IPS-18a (cell line): ENCODE data around the gene ATRN.

Source experiments
- H3K27ac ChIP-seq: one replicate; pipeline ENCODE4 v1.5.1; 2013; ENCODE audit warnings: low read length
- H3K27me3 ChIP-seq: one replicate; pipeline ENCODE4 v1.6.1; 2013; ENCODE audit warnings: mild to moderate bottlenecking, low read length; ENCODE audit not compliant: control insufficient read depth, insufficient read depth
- H3K36me3 ChIP-seq: one replicate; pipeline ENCODE4 v1.6.1; 2013; ENCODE audit warnings: low read depth, low read length; ENCODE audit not compliant: control insufficient read depth
- H3K4me1 ChIP-seq: one replicate; pipeline ENCODE4 v1.6.1; 2013; ENCODE audit warnings: low read depth, low read length; ENCODE audit not compliant: control insufficient read depth
- H3K4me3 ChIP-seq: one replicate; pipeline ENCODE4 v1.5.1; 2013; ENCODE audit warnings: low read length
- H3K9ac ChIP-seq: one replicate; pipeline ENCODE4 v1.6.1; 2013; ENCODE audit warnings: mild to moderate bottlenecking, low read length, moderate library complexity
- H3K9me3 ChIP-seq: one replicate; pipeline ENCODE4 v1.6.1; 2013; ENCODE audit warnings: low read depth, low read length; ENCODE audit not compliant: control insufficient read depth

The ATRN gene

DNA sequence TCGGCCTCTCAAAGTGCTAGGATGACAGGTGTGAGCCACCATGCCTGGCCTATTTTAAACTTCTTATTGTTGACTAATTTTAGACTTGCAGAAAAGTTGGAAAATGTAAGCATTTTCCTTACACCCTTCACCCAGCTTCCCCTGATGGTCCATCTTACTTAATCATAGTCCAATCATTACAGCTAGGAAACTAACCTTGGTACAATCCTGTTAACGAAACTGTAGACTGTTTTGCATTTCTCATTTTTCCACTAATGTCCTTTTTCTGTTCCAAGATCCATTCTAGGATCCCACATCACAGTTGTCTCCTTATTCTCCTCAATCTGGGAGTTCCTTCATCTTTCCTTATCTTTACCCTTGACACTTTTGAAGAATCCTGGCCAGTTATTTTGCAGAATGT, 193.0 kb downstream of the ATRN start:
- Histone ChIP-seq H3K4me3 (no peak overlapping the region), H3K9ac (no peak overlapping the region), H3K36me3 (no peaks in the 10 kb centered on the region), H3K27ac (no peak overlapping the region), H3K9me3 (no peaks in the 10 kb centered on the region), H3K4me1 (no peaks in the 10 kb centered on the region), H3K27me3 (no peaks in the 10 kb centered on the region)

DNA sequence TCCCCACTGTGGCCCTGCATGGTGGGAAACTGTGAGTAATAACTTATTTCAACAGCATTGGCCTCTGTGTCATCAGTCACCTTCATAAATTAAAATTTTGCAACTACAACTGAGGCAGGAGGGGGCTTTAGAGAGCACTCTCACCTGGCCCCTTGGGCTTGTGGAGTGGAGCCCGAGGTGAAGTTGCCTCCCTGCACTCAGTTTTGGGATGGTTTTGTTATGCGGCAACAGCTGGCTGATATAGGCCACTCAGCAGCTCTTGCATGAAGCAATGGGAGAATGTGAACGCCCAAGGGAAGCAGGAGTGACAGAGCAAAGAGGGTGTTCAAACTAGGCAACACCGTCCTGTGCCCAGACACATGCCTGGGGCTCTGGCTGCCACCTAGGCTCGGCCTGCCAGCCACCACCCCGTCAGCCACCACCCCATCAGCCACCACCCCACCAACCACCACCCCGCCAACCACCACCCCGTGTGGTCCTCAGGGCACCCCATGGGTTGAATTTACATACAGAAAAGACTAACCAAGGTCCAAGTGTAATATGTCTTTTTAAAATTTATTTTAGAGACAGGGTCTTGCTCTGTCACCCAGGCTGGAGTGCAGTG, 196.7 kb downstream of the ATRN start:
- Histone ChIP-seq H3K9ac (no peak overlapping the region), H3K36me3 (no peaks in the 10 kb centered on the region)

DNA sequence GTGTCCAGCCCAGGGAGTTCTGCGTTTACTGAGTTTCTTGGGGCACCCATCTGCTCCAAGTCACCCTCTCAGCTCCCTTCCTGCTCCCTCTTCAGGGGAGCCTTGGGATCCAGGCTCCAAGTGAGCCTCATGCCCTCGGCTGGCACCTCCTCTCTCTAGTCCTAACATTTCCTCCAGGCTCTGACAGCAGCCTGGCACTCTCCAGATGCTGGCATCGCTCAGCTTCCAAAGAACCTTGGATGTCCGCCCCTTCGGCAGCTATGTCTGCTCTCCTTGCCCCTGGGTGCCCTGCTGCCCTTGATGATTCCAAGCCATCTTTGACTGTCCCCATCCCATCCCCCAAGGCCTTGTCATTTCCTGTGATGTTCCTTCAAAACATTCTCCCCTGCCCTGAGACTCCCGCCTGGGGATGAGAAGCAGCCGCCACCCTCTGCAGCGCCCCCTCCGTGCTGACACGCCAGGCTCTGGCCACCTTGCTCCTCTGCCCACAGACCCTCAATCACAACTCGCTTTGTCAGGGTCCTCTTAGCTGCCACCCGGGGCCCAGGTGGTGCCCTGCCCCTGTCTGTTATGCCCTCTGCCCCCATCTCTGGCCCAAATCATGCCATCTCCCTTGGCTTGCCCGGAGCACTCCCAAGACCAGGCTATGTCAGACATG, 199.0 kb downstream of the ATRN start:
- Histone ChIP-seq H3K4me3 (no peak overlapping the region), H3K36me3 (no peaks in the 10 kb centered on the region), H3K9me3 (no peaks in the 10 kb centered on the region), H3K27me3 (no peaks in the 10 kb centered on the region), H3K9ac (no peak overlapping the region), H3K27ac (no peak overlapping the region), H3K4me1 (no peaks in the 10 kb centered on the region)

More for the DNA sequence above, 196.7 kb downstream of the ATRN start:
- Histone ChIP-seq H3K27me3 (no peaks in the 10 kb centered on the region), H3K4me1 (no peaks in the 10 kb centered on the region), H3K4me3 (no peak overlapping the region), H3K9me3 (no peaks in the 10 kb centered on the region), H3K27ac (no peak overlapping the region)

DNA sequence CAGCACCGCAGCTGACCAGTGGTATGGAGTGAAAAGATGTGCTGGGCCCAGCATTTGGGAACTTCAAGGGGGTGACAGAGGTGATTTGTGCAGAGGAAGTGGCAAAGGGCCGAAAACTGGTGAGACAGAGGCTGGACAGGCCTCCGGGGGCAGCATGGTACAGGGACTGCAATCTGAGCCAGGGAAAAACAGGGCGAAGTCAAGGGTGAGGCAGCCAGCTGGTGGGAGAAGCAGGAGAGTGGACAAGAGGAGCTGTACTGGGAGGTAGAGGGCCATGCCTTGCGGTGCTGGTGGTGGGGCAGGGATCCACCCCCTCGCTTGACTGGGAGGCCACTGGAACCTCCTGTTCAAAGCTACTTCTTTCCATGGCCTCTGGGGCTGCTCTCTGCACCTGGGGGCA, 199.7 kb downstream of the ATRN start:
- H3K36me3 ChIP-seq = no peaks in the 10 kb centered on the region
- no peak overlapping the region for H3K4me3 ChIP-seq
- no peaks in the 10 kb centered on the region for H3K27me3 ChIP-seq
- H3K4me1 ChIP-seq = no peaks in the 10 kb centered on the region
- H3K9ac ChIP-seq = no peak overlapping the region
- H3K27ac ChIP-seq = no peak overlapping the region
- H3K9me3 ChIP-seq = no peaks in the 10 kb centered on the region

DNA sequence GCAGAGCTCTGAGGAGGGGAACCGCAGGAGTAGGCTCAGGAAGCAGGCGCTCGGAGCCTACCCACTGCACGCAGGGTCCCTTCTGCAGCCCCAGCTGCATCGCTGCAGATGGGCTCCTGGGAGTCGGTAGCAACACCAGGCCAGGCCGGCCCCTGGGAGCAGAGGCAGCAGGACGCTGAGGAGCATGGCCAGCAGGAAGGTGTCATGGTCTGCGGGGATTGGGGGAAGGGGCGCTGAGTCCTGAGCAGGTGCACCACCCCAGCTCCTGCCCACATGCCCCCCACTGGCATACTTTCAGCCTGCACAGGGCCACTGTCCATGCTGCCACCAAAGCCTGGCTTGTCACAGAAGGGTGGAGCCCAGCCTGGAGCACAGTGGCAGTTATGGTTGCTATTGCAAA, 200.1 kb downstream of the ATRN start:
- no peak overlapping the region for H3K27ac ChIP-seq
- no peak overlapping the region for H3K4me3 ChIP-seq
- H3K4me1 ChIP-seq = no peaks in the 10 kb centered on the region
- no peaks in the 10 kb centered on the region for H3K36me3 ChIP-seq
- no peak overlapping the region for H3K9ac ChIP-seq
- H3K9me3 ChIP-seq = no peaks in the 10 kb centered on the region
- H3K27me3 ChIP-seq = no peaks in the 10 kb centered on the region

DNA sequence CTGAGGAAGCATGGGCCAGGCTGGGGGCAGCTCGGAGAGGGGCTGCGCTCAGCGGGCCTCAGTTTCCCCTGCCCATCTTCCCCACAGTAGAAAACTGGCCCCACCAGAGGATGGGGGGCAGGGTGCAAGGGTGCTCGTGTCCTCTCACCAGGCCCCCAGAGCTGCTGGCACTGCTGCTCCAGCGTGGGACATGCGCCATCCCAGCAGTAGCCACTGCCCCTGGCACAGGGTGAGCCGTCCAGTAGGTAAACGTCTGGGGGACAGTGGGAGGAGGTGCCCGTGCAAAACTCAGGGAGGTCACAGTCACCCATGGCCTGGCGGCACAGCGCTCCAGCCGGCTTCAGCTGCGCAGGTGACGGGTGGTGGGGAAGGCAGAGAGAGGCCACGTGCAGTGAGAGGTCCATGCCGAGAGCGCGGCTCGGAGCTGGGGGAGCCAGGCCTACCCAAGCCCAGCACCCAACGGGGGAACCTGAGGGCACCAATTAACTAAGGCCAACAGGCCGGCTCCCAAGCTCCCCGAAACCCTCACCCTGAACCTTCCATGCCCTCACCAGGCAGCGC, 201.2 kb downstream of the ATRN start:
- no peak overlapping the region for H3K9ac ChIP-seq
- no peak overlapping the region for H3K27ac ChIP-seq
- H3K4me3 ChIP-seq = no peak overlapping the region
- H3K36me3 ChIP-seq = no peaks in the 10 kb centered on the region
- no peaks in the 10 kb centered on the region for H3K9me3 ChIP-seq
- H3K4me1 ChIP-seq = no peaks in the 10 kb centered on the region
- no peaks in the 10 kb centered on the region for H3K27me3 ChIP-seq

DNA sequence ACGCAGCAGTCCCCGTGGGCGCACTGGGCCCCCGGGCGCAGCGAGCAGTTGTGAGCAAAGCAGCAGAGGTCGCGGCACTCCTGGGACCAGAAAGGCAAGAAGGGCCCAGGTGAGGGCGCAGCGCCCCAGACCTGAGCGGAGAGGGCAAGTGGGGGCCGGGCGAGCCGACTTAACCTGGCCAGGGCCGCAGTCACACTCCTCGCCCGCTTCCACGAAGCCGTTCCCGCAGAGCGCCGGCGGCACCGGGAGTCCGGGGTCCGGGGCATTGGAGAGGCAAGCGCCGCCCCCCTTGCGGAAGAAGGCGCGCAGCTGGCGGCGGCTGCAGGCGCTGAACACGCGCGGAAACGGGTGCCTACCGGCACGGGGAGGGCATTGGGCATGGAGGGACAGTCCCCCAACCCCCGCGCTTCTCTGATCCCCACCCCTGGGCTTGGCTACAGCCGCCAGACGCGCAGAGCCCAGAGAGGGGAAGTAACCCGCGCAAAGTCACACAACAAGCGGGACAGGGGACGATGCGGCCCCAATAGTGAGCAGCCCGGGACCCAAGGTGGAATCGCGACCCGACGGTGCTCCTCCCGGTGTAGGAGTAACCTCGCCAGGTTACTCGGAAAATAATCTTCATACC, 201.8 kb downstream of the ATRN start:
- Histone ChIP-seq H3K27me3 (no peaks in the 10 kb centered on the region), H3K9me3 (no peaks in the 10 kb centered on the region), H3K9ac (no peak overlapping the region), H3K4me1 (no peaks in the 10 kb centered on the region), H3K36me3 (no peaks in the 10 kb centered on the region), H3K27ac (no peak overlapping the region), H3K4me3 (no peak overlapping the region)

DNA sequence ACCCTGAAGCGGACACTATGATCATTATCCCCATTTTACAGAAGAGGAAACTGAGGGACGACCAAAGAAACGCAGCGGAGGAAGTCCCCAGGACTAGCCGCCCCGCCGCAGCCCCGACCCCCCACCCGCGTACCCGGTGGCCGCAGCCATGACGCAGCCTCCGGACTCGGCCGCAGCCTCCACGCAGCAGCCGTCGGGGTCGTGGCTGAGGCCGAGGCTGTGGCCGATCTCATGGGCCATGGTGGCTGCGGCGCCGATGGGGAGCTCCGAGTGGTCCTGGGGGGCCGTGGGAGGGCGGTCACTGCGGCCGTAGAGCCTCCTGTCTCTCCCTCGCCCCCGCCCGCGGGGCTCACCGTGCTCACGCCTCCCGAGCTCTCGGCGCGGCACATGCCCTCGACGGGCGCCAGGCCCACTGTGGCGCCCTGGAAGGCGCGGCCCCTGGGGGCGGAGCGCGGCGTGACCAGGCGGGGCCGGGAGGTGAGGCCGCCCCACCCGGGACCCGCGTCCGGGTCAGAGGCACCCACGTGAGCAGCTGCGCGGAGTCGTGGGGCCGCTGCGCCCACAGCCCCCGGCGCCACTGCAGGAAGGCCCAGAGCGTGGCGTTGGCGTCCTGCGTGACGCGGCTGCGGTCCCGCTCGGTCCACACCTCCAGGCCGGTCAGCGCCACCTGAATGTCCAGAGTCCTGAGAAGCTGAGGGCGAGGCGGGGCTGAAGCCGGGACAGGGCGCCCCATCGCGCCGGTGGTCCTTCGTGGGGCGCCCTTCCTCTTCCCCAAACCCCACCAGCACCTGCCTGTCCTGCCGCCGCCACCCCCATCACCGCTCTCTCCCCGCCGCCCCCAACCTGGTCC, 202.6 kb downstream of the ATRN start:
- no peak overlapping the region for H3K9ac ChIP-seq
- no peaks in the 10 kb centered on the region for H3K27me3 ChIP-seq
- H3K27ac ChIP-seq = no peak overlapping the region
- no peaks in the 10 kb centered on the region for H3K36me3 ChIP-seq
- no peaks in the 10 kb centered on the region for H3K4me1 ChIP-seq
- H3K9me3 ChIP-seq = no peaks in the 10 kb centered on the region
- H3K4me3 ChIP-seq = no peak overlapping the region

DNA sequence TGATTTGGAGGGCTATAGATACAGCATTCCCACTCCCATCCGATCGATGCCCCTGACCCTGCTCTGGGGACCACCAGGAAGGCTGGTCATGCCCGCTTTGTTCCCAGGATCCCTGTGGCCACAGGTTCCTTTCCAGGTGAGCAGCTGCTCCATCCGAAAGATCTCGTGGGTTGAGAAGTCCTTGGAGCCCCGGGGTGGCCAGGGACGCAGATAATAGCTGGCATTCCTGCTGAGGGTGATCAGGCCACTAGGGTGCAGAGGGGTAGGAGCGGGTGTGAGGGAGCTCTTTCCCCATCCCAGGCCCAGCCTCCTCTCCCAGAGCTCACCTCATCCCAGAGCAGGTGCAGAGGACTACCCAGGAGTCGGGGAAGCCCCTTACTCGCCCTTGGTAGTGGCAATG, 203.6 kb downstream of the ATRN start:
- no peaks in the 10 kb centered on the region for H3K27me3 ChIP-seq
- no peaks in the 10 kb centered on the region for H3K36me3 ChIP-seq
- H3K4me1 ChIP-seq = no peaks in the 10 kb centered on the region
- H3K9me3 ChIP-seq = no peaks in the 10 kb centered on the region
- no peak overlapping the region for H3K27ac ChIP-seq
- H3K9ac ChIP-seq = no peak overlapping the region
- H3K4me3 ChIP-seq = no peak overlapping the region

DNA sequence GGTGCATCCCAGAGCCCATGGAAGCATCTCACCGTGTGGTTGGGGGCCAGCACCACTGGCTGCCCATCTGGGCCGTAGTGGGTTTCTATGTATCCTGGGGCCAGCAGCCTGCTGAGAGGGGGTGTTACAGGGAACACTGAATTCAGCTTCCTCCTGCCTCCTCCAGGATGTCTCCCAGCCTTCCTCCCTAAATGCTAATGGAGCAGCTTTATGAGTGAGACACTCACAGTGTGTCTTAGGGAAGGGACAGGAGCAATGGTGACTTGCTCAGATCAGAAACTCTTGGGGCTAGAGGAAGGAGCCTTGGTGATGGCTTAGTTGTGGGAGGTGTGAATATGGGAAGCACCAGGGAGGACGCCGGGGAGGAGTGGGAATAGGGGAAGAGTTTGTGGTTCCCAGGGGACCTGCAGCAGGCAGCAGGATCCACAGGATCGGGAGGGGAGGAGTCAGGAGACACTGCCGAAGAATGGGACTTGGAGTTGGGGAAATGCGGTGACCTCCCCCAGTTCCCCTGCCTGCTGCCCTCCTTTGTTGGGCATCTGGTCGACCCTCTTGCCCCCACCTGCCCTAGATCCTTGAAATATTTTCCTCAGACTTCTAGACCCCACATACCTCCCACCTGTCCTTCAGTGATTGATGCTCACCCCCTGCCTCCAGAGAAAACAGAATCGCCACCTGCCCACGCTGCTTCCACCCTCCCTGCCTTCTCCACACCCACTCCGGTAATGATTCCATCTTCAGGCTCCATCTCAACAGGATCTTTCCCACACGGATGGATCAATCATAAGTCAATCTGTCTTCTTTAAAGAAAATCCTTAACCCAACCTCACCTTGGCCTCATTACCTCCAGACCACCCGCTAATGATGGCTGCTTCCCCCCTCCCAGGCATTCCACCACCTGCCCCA, 204.4 kb downstream of the ATRN start:
- no peak overlapping the region for H3K4me3 ChIP-seq
- H3K27ac ChIP-seq = no peak overlapping the region
- H3K4me1 ChIP-seq = no peaks in the 10 kb centered on the region
- H3K36me3 ChIP-seq = no peaks in the 10 kb centered on the region
- H3K9ac ChIP-seq = no peak overlapping the region
- H3K27me3 ChIP-seq = no peaks in the 10 kb centered on the region
- no peaks in the 10 kb centered on the region for H3K9me3 ChIP-seq
